Liver (tissue), 9 donors: ENCODE results near the gene RTP2. TPM values are rescaled to one million over a fixed set of nuclear protein-coding genes. Genes with fewer than 3 reads are reported as not detected.

Experiments
- DNase-seq: peaks from one replicate; pipeline ENCODE4 v3.0.0-alpha.2; 2017; ENCODE audit warnings: low spot score
- H3K27ac ChIP-seq, 2 donors: one replicate each; pipeline ENCODE4 v1.7.0; 2013; ENCODE audit warnings: inconsistent platforms in 2 of 2, low read length in 2 of 2, control low read depth in 1 of 2, low read depth in 1 of 2, mild to moderate bottlenecking in 1 of 2
- H3K27me3 ChIP-seq, 4 donors: one replicate each; pipeline versions ENCODE4 v1.6.1 to v1.7.0; 2013; ENCODE audit warnings: low read length in 3 of 4, inconsistent platforms in 1 of 4, mild to moderate bottlenecking in 1 of 4, moderate library complexity in 1 of 4; ENCODE audit not compliant: control insufficient read depth in 4 of 4, insufficient read depth in 4 of 4
- H3K36me3 ChIP-seq, 4 donors: one replicate each; pipeline versions ENCODE4 v1.6.1 to v1.7.0; 2013; ENCODE audit warnings: low read length in 3 of 4, mild to moderate bottlenecking in 3 of 4, low read depth in 1 of 4, moderate library complexity in 1 of 4; ENCODE audit not compliant: control insufficient read depth in 4 of 4, insufficient read depth in 3 of 4
- H3K4me1 ChIP-seq, 4 donors: one replicate each; pipeline versions ENCODE4 v1.6.1 to v1.7.0; 2013; ENCODE audit warnings: low read length in 3 of 4, mild to moderate bottlenecking in 3 of 4, moderate library complexity in 1 of 4; ENCODE audit not compliant: control insufficient read depth in 4 of 4, insufficient read depth in 4 of 4
- H3K4me3 ChIP-seq, 3 donors: one replicate each; pipeline versions ENCODE4 v1.6.1 to v1.7.0; 2013; ENCODE audit warnings: low read length in 3 of 3, control low read depth in 1 of 3, low read depth in 1 of 3, mild to moderate bottlenecking in 1 of 3
- H3K9ac ChIP-seq, 2 donors: one replicate each; pipeline ENCODE4 v1.7.0; 2013; ENCODE audit warnings: low read length in 2 of 2, mild to moderate bottlenecking in 2 of 2, moderate library complexity in 2 of 2, control low read depth in 1 of 2, low read depth in 1 of 2
- H3K9me3 ChIP-seq, 4 donors: one replicate each; pipeline versions ENCODE4 v1.6.1 to v1.7.0; 2013; ENCODE audit warnings: low read length in 3 of 4; ENCODE audit not compliant: control insufficient read depth in 4 of 4
- ATF3 ChIP-seq: IDR thresholded peaks from 2 replicates; pipeline ENCODE4 v1.6.1; 2016; ENCODE audit warnings: antibody characterized with exemption
- CTCF ChIP-seq: fragments of 150-350 bp; IDR thresholded peaks from 2 replicates; pipeline ENCODE4 v1.5.1; 2017; ENCODE audit warnings: improper control_type of control experiment, low read depth, low read length; ENCODE audit not compliant: missing input control
- EGR1 ChIP-seq, 2 donors: IDR thresholded peaks; 2 replicates each; pipeline ENCODE4 v1.6.1; 2016 to 2018; ENCODE audit warnings: antibody characterized with exemption in 2 of 2, low read depth in 2 of 2
- FOXA1 ChIP-seq: IDR thresholded peaks from 2 replicates; pipeline ENCODE4 v1.6.1; 2016; ENCODE audit warnings: antibody characterized with exemption
- FOXA2 ChIP-seq: IDR thresholded peaks from 2 replicates; pipeline ENCODE4 v1.6.1; 2016; ENCODE audit warnings: antibody characterized with exemption
- GABPA ChIP-seq, 2 donors: IDR thresholded peaks in 1 of 2; conservative IDR thresholded peaks in 1 of 2; 2 replicates each; pipeline ENCODE4 v1.6.1; 2016; ENCODE audit warnings: antibody characterized with exemption in 2 of 2, mild to moderate bottlenecking in 1 of 2, moderate library complexity in 1 of 2
- HNF4A ChIP-seq, 2 donors: conservative IDR thresholded peaks; 2 replicates each; pipeline ENCODE4 v1.6.1; 2016; ENCODE audit warnings: antibody characterized with exemption in 2 of 2, mild to moderate bottlenecking in 2 of 2
- HNF4G ChIP-seq: IDR thresholded peaks from 2 replicates; pipeline ENCODE4 v1.6.1; 2016; ENCODE audit warnings: antibody characterized with exemption
- JUND ChIP-seq, 2 donors: IDR thresholded peaks; 2 replicates each; pipeline ENCODE4 v1.6.1; 2016; ENCODE audit warnings: antibody characterized with exemption in 2 of 2
- MAX ChIP-seq: IDR thresholded peaks from 2 replicates; pipeline ENCODE4 v1.6.1; 2016; ENCODE audit warnings: antibody characterized with exemption
- NR2F2 ChIP-seq: IDR thresholded peaks from 2 replicates; pipeline ENCODE4 v1.6.1; 2016; ENCODE audit warnings: antibody characterized with exemption
- RAD21 ChIP-seq, 2 donors: IDR thresholded peaks; 2 replicates each; pipeline ENCODE4 v1.6.1; 2016; ENCODE audit warnings: antibody characterized with exemption in 2 of 2, mild to moderate bottlenecking in 2 of 2
- REST ChIP-seq: IDR thresholded peaks from 2 replicates; pipeline ENCODE4 v1.6.1; 2016; ENCODE audit warnings: antibody characterized with exemption, mild to moderate bottlenecking
- RXRA ChIP-seq, 2 donors: IDR thresholded peaks; 2 replicates each; pipeline ENCODE4 v1.6.1; 2017 to 2018; ENCODE audit warnings: antibody characterized with exemption in 2 of 2, mild to moderate bottlenecking in 1 of 2
- SP1 ChIP-seq: IDR thresholded peaks from 2 replicates; pipeline ENCODE4 v1.6.1; 2018; ENCODE audit warnings: antibody characterized with exemption, mild to moderate bottlenecking
- TAF1 ChIP-seq: conservative IDR thresholded peaks from 2 replicates; pipeline ENCODE4 v1.6.1; 2016; ENCODE audit warnings: antibody characterized with exemption, mild to moderate bottlenecking
- YY1 ChIP-seq: IDR thresholded peaks from 2 replicates; pipeline ENCODE4 v1.6.1; 2016; ENCODE audit warnings: antibody characterized with exemption, mild to moderate bottlenecking
- ZBTB33 ChIP-seq: IDR thresholded peaks from 2 replicates; pipeline ENCODE4 v1.6.1; 2016; ENCODE audit warnings: antibody characterized with exemption
- WGBS: extraction: QIAGEN DNeasy Blood & Tissue Kit; methylation state at CpG from one replicate; pipeline ENCODE4 v1.1.7; 2013; 5-methylcytosine and 5-hydroxymethylcytosine counted together
- polyA plus RNA-seq, 2 donors: library from polyadenylated mRNA; stranded (reverse) in 1 of 2; unstranded in 1 of 2; fragments of 200-250 nt in 1 of 2; fragments of >200 nt in 1 of 2; fragmentation: Nextera tagmentation in 1 of 2; extraction: Ambion mirVana in 1 of 2; gene quantifications; one replicate each; pipeline versions ENCODE4 v1.2.1 to v1.2.3, GENCODE V29; 2013 to 2015
- total RNA-seq, 2 donors: library from RNA; depleted of rRNA; stranded (reverse); fragments of >200 nt; gene quantifications; one replicate each; pipeline ENCODE4 v1.2.3, GENCODE V29; 2014
- donor health status: healthy.
- donor health status: healthy.
- donor health status: healthy.
- donor health status: healthy.
- donor health status: healthy.

Gene RTP2
- total and polyA plus RNA-seq, 4 donors: not detected

GRCh38 chr3:187735383-187735782 lies 33.0 kb upstream of the RTP2 start:
- WGBS: 66% methylated on average over 3 of the region's 3 CpGs
- Histone ChIP-seq H3K27ac (peak overlapping the region; percentile 100), H3K9ac (peak overlapping the region in 1 of 2 donors; percentile 80), H3K4me3 (peak overlapping the region; percentile 66 to 97 (median 71)), H3K9me3 (no peaks in the 10 kb centered on the region), H3K36me3 (peaks cover 0 to 38% (median 36%) of the 10 kb centered on the region in 4 donors), H3K27me3 (no peaks in the 10 kb centered on the region), H3K4me1 (peaks cover 0 to 48% (median 16%) of the 10 kb centered on the region in 4 donors)
- no peak for DNase-seq
- TF ChIP-seq NR2F2: no peak
- no peak for TF ChIP-seq HNF4G
- TF ChIP-seq RXRA (IDR thresholded peaks at IDR 0.05): no peak
- TF ChIP-seq SP1: no peak
- TF ChIP-seq HNF4A (conservative IDR thresholded peaks at IDR 0.05): no peak
- TF ChIP-seq TAF1: no peak
- TF ChIP-seq REST: no peak
- TF ChIP-seq CTCF: no peak
- no peak for TF ChIP-seq GABPA (IDR thresholded peaks at IDR 0.05 in 1 of 2, conservative IDR thresholded peaks at IDR 0.05 in 1 of 2)
- TF ChIP-seq YY1: no peak
- TF ChIP-seq FOXA2: no peak
- no peak for TF ChIP-seq ATF3
- no peak for TF ChIP-seq FOXA1
- no peak for TF ChIP-seq RAD21 (IDR thresholded peaks at IDR 0.05)
- no peak for TF ChIP-seq JUND (IDR thresholded peaks at IDR 0.05)
- TF ChIP-seq ZBTB33: no peak
- no peak for TF ChIP-seq MAX
- no peak for TF ChIP-seq EGR1 (IDR thresholded peaks at IDR 0.05; ENCODE audit: low read depth in 2 of 2)
